Activated gamma-delta T cell treated with anti-CD3 and anti-CD28 coated beads, Interleukin-2, amount 50 U/mL, for 16 hours (primary cell): ENCODE data around the gene MS4A13.
"Not testable (repeated sequence)": the region's sequence is repeated elsewhere in the genome, so short reads cannot be mapped to it uniquely, and the experiment has no call there.

Experiments
- DNase-seq: peaks from one replicate; pipeline ENCODE4 v3.0.0-alpha.2; 2020; ENCODE audit warnings: low read depth

MS4A13 gene, protein sequence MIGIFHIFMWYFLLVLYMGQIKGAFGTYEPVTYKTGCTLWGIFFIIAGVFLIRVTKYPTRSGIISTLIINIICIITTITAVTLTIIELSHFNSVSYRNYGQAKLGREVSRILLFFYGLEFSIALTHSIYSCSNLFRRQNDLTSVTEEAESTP

DNA sequence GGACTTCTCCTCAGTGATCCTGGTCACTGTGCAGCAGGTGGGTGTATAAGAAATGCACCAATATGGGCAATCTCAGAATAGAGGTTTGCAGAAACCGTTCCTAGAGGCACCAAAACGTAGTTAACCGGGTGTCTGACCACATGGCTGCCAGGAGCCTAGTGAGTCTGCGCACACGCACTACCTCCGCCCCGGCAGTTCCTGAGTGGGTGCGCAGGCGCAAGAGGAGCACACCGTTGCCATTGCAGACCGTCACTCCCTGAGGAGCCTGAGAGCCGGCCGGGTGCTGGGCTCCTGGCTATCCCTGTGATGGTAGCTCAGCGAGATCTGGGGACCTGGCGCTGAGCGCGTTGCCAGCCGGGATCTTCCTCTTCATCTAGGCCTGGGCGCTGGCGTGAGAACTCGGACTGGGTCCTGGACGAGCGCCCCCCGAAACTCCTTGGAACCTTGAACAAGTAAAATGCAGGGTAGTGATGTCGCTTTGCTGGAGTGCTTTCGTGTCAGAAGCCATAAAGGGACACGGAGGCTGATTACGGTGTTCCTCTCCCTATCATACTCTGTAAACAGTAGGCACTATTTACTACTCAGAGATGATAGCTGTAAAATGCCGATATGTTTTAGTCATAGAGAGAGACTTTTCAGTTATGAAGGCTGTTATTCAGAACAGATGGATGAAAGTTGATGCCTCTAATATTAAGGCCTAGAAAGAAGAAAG is at the start of gene MS4A13:
Gene MS4A13 (plus strand): TSS at position 249 of the 712 bp plus-strand sequence. CDS start 2,692 bp downstream, outside the sequence.
- DNase-seq = no peak

DNA sequence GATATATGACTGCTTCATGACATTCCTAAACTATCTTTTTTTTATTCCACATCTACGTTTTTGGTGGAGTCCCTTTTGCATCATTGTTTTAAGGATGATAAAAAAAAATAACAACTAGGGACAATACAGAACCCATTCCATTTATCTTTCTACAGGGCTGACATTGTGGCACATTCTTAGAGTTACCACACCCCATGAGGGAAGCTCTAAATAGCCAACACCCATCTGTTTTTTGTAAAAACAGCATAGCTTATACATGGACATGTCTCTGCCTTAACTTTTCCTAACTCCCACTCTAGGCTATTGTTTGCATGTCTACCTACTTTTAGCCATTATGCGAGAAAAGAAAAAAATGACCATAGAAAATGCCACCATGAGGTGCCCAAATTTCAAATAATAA is 46.4 kb upstream of the MS4A13 start:
- DNase-seq = no peak

DNA sequence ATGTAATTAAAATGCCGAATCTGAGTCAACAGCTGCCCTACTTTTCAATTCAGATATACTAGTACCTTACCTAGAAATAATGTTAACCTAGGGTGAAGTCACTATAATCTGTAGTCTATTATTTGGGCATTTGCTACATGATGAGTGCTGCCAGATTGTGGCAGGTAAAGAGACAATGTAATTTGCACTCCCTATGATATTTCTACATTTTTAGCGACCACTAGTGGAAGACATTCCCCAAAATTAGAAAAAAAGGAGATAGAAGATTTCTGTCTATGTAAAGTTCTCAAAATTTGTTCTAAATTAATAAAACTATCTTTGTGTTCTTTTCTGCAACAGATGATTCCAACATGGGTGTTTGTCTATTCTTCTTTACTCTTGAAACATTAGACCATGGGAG is 45.5 kb upstream of the MS4A13 start:
- DNase-seq = no peak

DNA sequence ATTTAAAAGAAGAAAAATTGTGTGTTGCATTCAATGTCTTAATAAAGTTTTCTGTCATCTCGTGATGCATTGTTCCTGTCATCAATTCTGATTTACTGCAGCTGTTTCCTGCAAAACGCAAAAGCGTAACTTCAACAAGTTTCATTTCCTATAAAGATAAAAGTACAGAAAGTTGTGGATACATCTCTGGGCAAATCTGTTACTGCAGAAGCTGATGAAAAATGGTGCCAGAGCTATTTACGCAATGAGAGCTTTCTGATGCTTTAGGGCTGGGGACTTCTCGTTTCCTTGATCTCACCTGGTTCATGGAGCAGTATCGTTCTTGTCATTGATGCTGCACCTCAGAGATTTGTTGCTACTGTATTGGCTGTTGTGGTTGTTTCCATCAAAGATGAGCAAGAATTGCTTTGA is 38.2 kb upstream of the MS4A13 start:
- DNase-seq = no peak

DNA sequence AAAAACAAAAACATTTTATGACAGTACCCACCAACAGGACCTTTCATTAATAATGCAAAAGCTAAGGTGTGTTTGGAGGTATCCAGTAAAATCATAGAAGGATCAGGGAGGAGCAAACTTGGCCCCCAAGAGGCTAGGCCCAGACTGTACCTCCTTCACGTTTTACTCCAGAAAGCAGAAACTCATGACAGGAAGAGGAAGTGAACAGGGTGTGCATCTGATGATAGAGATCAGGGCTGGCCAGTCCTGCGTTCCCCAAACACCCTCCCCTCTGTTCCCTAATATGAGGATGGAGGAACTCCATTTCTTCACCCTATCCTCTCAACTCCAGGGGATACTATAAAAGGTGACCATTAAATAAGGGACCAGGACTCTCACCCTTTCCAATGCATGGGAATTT is 32.8 kb upstream of the MS4A13 start:
- DNase-seq = no peak

DNA sequence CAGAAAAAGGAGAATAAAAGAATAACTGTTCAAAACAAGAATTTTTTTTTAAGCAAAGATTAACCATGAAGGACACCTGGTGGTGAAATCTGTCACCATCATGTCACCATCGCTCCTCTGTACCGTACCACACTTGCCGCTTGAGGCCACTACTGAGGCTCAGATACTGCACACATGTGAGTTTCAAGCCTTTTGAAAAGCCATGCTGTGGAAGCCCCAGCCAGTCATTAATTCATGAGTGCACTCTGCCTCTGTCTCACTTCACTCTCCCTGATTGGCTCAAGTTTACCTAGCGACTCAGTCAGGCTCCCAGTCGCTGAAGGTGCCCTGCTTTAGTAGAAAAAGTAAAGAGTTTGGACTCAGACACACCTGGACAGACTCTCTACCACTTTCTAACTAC is 29.2 kb upstream of the MS4A13 start:
- no peak for DNase-seq

DNA sequence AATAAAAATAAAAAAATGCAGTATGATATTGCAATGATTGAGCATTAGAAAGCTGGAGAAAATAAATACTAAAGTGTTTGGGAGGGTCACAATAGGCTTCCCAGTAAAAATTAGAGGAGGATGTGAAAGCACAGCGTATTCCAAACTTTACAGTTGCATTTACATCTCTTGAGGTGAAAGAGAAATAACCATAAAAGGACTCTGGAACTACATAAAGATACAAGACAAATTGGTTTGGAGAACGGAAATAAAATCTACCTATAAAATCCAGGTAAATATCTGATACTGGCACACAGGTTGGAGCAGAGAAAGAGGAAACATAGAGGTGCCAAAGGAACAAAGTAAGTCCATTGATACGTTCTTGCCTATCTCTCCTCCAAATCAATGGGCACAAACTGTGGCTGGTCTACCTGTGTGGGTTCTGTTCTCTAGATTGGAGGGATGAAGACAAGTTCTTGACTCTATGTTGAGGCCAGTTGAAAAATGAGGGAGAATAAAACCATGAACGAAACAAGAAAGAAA is 22.6 kb upstream of the MS4A13 start, which contains the start of gene MS4A12:
Gene MS4A12 (plus strand): TSS at position 291 of the 522 bp plus-strand sequence. CDS start 4,541 bp downstream, outside the sequence.
- no peak for DNase-seq

DNA sequence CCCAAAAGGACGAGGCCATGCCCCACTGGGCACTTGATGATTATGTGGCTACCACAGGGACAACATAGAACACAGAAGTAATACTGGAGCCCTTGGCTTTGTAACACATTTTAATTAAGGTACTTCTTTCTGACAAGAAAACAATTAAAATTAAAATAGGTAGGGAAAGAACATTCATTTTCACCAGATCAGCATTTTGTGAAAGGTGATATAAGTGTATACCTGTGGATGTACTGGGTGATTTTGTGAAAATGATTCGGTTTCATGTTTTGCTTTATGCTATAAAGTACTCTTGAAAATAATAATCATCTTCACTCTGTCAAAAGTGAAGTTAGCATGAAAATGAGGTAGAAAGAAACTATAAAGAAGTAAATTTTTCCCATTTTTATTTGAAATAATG is 21.7 kb upstream of the MS4A13 start:
- no peak for DNase-seq

DNA sequence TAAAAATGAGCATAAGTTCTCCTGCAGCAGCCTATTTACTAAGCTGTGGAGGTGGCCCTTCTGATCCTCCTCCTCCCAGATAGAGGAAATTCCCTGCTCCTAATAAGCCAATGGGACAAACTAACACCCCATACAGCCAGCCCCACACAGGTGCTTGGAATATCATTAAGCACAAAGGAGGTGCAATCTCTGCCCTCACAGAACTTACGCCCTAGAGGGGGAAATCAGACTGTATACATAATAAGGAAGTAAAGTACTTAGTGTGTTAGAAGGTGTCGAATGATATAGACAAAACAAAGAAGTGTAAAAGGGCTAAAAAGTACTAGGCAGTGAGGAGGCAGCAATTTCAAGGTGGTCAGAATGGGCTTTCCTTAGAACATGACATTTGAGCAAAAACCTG is 16.8 kb upstream of the MS4A13 start:
- no peak for DNase-seq

DNA sequence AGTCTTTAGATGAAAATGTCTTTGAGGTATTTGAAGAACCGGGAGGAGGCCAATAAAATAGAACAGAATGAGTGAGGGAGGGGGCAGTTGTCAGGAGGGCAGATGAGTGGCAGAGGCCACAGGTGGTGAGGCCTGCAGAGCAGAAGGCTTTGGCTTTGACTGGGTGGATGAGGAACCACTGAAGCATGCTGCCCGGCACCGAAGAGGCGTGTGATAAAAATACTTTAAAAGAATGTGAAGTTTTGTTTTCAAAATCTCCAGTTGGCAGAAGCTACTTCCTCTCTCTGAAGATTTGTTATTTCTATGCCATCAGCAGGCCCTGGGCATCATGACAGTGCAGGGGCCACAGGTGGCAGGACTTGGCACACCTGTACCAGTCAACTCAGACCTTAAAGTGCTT is 16.3 kb upstream of the MS4A13 start:
- no peak for DNase-seq

DNA sequence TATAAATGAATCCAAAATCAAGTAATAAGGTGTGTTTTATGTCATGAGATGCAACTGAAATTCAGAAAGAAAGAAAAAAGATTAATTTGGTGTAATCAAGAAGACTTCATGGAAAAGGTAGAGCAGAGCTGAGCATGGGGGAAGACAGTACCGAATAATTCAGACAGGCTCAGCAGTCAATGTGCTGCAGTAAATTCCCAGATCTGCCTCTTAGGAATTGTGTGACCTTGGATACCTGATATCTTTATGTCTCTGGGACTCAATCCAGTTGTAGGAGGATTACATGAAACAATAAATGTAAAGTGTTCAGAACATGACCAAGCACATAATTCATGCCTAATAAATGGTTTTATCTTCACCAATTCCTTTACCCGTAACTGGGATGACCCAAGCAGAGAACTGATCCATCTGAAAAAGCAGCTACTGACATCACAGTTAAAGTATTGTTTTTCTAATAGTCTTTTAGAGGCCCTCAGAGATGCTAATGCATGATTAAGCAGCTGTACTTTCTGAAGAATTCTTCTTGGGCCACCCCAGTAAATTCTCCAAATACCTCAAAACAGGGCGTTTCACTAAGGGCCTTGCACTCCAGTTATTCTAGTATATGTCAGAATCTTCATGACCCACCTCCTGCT is 14.8 kb upstream of the MS4A13 start:
- no peak for DNase-seq

DNA sequence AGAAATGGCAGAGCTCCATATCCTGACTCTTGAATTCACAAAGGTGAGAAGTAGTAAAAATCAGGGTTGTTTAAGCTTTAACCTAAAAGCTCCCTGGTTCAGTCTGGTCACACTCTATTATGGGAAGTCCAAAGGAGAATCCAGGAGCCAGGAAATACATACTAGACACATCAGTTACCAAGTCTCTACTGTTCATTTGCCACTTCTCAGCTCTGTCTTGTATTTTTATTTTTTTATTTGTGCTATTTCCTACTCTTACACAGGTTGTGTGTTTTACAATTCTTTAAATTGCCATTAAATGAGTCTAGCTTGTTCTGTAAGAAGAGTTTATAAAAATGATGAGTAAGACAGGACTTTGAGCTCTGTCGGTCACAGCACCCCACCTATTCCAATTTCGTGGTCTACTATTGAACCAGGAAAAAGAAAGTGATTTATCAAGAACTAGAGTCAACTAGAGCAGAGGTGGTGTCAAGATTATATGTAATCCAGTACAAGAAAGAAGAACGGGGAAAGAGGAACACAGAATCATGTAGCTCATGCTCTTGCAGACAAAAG is 12.9 kb upstream of the MS4A13 start:
- no peak for DNase-seq

DNA sequence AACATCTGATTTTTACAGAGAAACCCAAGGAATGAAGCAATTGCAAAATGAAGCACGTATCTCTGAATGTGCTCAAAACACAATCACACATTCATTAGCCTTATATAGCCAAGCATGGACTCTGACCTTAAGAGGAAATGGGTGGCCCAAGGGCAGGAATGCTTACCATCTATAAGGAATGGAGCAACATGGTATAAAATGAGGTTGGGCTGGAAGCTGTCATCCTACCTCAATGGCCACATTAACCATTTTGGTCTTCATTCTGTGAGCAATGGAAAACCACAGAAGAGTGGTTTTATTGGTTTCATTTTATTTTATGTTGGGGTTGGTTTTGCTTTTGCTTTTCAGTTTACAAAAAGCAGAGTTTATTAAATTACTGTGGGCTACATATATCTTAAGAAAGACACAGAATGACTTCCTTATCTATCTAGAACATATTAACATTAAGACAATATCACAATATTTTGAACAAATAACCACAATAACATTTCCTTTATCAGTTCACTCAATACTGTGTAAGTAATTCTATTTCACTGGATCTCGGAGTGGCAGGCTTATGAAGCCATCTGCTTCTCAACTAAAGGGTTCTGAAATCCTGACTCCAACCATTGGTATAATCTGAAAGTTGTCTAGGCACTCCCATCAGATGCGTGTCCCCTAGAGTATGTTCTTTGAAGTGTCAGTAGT is 10.8 kb upstream of the MS4A13 start:
- DNase-seq = no peak

DNA sequence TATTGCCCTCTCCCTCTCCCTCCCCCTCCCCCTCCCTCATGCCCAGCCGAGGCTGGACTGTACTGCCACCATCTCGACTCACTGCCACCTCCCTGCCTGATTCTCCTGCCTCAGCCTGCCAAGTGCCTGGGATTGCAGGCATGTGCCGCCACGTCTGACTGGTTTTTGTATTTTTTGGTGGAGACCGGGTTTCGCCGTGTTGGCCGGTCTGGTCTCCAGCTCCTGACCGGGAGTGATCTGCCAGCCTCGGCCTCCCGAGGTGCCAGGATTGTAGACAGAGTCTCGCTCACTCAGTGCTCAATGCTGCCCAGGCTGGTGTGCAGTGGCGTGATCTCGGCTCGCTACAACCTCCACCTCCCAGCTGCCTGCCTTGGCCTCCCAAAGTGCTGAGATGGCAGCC is 5.6 kb upstream of the MS4A13 start:
- DNase-seq = not testable (repeated sequence)

DNA sequence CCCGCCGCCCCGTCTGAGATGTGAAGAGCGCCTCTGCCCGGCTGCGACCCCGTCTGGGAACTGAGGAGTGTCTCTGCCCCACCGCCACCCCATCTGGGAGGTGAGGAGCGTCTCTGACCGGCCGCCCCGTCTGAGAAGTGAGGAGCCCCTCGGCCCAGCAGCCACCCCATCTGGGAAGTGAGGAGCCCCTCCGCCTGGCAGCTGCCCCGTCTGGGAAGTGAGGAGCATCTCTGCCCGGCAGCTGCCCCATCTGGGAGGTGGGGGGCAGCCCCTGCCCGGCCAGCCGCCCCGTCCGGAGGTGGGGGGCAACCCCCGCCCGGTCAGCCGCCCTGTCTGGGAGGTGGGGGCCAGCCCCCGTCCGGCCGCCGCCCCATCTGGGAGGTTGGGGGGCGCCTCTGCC is 5.0 kb upstream of the MS4A13 start:
- not testable (repeated sequence) for DNase-seq

DNA sequence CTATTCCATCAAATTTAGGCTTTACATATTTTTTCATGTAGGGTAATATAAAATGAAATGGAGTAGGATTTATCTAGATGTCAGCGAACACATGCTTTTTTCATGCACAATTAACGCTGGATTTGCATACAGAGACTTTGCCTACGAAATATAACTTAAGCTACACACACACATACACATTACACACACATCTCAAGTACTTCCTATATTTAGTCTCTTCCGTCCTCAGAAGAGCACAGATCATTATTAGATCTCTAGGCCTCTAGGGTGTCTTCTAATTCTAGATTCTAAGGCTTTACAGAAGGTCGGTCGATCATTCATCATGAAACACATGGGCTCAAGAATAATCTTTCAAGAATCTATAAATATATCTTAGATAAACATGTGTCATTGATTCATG is 3.8 kb upstream of the MS4A13 start:
- no peak for DNase-seq

DNA sequence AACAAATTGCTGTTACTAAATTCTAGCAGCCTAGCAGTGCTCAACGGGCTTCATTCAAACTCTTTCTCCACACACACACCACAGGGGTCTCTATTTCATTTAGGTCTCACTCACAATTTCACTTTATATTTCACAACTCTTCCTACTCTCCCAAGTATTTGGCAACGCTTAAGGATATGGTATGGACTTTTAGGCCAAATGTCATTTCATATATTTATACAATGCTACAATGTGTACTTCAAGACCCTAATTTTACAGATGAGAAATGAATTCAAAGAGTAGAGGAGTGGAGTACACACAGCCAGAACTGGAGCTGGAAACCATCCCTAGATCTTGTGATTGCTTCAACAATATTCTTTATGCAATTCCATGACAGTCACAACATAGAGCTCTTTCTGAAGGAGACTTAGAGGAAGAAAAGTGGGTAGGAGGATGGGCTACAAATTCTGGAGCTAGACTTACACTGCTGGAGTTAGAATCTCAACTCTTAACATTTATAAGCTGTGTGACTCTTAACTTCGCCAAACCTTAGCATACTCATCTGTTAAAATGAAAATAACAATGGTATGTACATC is 2.5 kb upstream of the MS4A13 start:
- DNase-seq = no peak

DNA sequence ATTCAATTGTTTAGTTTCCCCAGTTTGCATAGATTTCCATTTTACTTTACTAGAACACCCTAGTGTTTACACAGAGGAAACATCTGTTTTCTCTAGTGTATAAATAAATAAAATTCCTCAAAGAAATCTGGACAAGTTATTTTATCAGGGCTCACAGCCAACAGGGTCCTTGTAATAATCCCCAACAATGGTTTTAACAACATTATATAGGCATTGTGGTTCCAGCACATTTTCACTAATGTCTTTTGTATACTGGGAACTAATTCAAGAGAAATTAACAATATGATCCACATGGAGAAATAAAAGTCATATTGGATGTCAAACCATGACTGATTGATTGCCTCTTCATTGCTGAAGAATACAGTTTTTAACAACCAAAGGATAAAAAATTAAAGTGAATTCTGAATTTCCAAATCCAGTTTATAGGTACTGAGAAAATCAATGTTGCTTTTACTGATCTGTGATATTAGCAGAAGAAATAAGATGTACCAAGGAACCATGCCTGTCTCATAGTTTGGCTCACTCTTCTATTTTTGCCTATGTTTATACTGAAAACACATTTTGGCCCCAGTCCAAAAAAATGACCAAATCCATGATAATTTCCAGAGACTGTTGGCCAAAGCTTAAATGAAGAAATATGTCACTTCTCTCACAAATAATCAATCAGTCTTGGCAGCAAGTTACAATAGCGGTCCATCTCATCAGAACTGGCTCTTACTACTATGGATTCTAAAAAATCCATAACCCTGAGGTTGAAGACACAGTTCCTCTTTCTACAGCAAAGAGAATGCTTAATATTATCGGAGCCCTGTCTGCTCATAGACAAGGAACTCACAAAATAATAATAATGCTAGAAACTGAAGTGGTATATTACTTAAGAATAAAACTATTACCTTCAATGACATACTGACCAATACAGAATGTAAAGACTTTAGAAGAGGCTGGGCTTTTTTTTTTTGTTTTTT is 1.4 kb upstream of the MS4A13 start:
- DNase-seq = no peak

DNA sequence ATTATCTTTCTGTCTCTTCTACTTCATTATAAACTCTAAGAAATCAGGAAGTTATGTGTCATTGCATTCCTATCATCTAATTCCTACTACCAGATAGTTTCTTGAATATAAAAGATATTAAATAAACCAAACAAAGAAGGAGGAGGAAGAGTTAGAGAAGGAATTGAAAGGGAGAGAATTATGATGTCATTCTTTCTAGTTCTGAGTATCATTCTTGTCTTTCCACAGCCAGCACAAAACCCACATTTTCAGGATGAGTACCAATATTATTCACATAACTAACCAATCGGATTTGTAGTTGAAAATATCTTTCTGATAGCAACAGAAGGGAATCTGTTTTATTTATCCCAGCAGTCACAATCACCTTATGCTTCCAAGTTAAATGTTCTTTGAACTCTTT is 13.3 kb downstream of the MS4A13 start:
- no peak for DNase-seq

DNA sequence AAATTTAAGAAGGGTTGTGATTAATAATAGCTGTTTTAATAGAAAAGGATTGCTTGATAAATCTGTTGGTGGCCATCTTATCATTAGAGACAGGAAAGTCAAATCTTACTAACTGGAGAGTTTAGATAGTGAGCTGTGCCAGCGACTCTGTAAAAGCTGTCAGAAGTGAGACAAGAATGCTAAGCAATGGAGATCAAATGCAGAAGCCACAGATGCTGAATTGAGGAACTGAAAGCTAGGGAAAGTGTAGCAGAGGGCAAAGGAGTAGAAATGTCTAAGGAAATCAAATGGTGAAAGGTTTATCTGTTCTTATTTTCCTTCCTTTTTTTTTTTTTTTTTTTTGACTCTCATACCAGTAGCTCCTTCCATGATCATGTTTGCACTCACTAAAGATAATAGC is 13.7 kb downstream of the MS4A13 start:
- no peak for DNase-seq
